ENCODE measurements around the gene TMEM131L.
A peak's percentile ranks its signal among the peaks of the same experiment; 100 is the strongest.
"Not testable (repeated sequence)": the region's sequence is repeated elsewhere in the genome, so short reads cannot be mapped to it uniquely, and the experiment has no call there.

The TMEM131L gene

GRCh38 chr4:153573881-153574802, 108.0 kb downstream of the TMEM131L start:
- DNase-seq (ENCODE audit: low read depth), result peak; percentile 72

- DNase-seq (ENCODE audit: low read depth), result no peak
These were observed 110.2 kb downstream of the TMEM131L start for GRCh38 chr4:153576443-153576774.

GRCh38 chr4:153577053-153577452, 110.9 kb downstream of the TMEM131L start:
- no peak for DNase-seq (ENCODE audit: low read depth)

GRCh38 chr4:153579410-153579809, 113.2 kb downstream of the TMEM131L start:
- no peak for DNase-seq (ENCODE audit: low read depth)

- DNase-seq (ENCODE audit: low read depth), result no peak
These were observed 113.7 kb downstream of the TMEM131L start for GRCh38 chr4:153579872-153580271.

- DNase-seq (ENCODE audit: low read depth), result no peak
These were observed 117.0 kb downstream of the TMEM131L start for GRCh38 chr4:153582954-153583702.

- DNase-seq (ENCODE audit: low read depth), result no peak
These were observed 118.9 kb downstream of the TMEM131L start for GRCh38 chr4:153585026-153585425.

- DNase-seq (ENCODE audit: low read depth), result no peak
These were observed 123.8 kb downstream of the TMEM131L start for GRCh38 chr4:153589703-153590595.

GRCh38 chr4:153591441-153591840, 125.3 kb downstream of the TMEM131L start:
- no peak for DNase-seq (ENCODE audit: low read depth)

GRCh38 chr4:153592064-153592463, 125.9 kb downstream of the TMEM131L start:
- DNase-seq (ENCODE audit: low read depth), result no peak

GRCh38 chr4:153593161-153593560, 127.0 kb downstream of the TMEM131L start:
- DNase-seq (ENCODE audit: low read depth), result no peak

- no peak for DNase-seq (ENCODE audit: low read depth)
These were observed 128.1 kb downstream of the TMEM131L start for GRCh38 chr4:153594210-153594609.

- no peak for DNase-seq (ENCODE audit: low read depth)
These were observed 129.9 kb downstream of the TMEM131L start for GRCh38 chr4:153595894-153596601.

- no peak for DNase-seq (ENCODE audit: low read depth)
These were observed 136.6 kb downstream of the TMEM131L start for GRCh38 chr4:153602758-153603157.

GRCh38 chr4:153603258-153603657, 137.1 kb downstream of the TMEM131L start:
- no peak for DNase-seq (ENCODE audit: low read depth)

- DNase-seq (ENCODE audit: low read depth), result no peak
These were observed 137.7 kb downstream of the TMEM131L start for GRCh38 chr4:153603835-153604234.

GRCh38 chr4:153609070-153609469, 142.9 kb downstream of the TMEM131L start:
- not testable (repeated sequence) for DNase-seq (ENCODE audit: low read depth)

GRCh38 chr4:153610623-153611376, 144.6 kb downstream of the TMEM131L start:
- DNase-seq (ENCODE audit: low read depth), result no peak

GRCh38 chr4:153611679-153612078, 145.5 kb downstream of the TMEM131L start:
- no peak for DNase-seq (ENCODE audit: low read depth)

- no peak for DNase-seq (ENCODE audit: low read depth)
These were observed 146.7 kb downstream of the TMEM131L start for GRCh38 chr4:153612878-153613277.
